ENCODE measurements around the gene SLC25A27. TPM values are rescaled to one million over a fixed set of nuclear protein-coding genes. Genes with fewer than 3 reads are reported as not detected.
A peak's percentile ranks its signal among the peaks of the same experiment; 100 is the strongest.

Gene SLC25A27
- total and polyA plus RNA-seq, 5 donors from 2014 or later, result 0.15 to 0.54 TPM; not detected in 3

- peaks cover 0 to 3% (median 0%) of the 10 kb centered on the region in 4 donors for H3K4me1 Mint-ChIP-seq
- Histone ChIP-seq H3K4me3 (ENCODE audit: low read depth, low read length) (no peak overlapping the region), H3K4me1 (ENCODE audit: control insufficient read depth, insufficient read depth, low read length, poor library complexity, severe bottlenecking) (no peaks in the 10 kb centered on the region), H3K9me3 (ENCODE audit: control insufficient read depth in 2 of 2, low read length in 2 of 2) (no peaks in the 10 kb centered on the region), H3K27ac (ENCODE audit: insufficient read depth, low read length, poor library complexity, severe bottlenecking) (no peak overlapping the region), H3K36me3 (ENCODE audit: control insufficient read depth, insufficient read depth, low read length) (no peaks in the 10 kb centered on the region), H3K27me3 (ENCODE audit: control insufficient read depth, insufficient read depth, low read length) (no peaks in the 10 kb centered on the region)
- no peak overlapping the region for H3K27ac Mint-ChIP-seq
- no peak for ATAC-seq (ENCODE audit: low read depth in 2 of 2)
- peaks cover 0 to 4% (median 0%) of the 10 kb centered on the region in 7 donors for H3K9me3 Mint-ChIP-seq
- no peaks in the 10 kb centered on the region for H3K36me3 Mint-ChIP-seq
- H3K27me3 Mint-ChIP-seq, result no peaks in the 10 kb centered on the region
- peak overlapping the region in 1 of 4 donors; percentile 44 for H3K4me3 Mint-ChIP-seq
- no peak for DNase-seq
Measured at GRCh38 chr6:46720401-46720800, 67.6 kb downstream of the SLC25A27 start.

Other genes starting within 250 kb of the SLC25A27 start
- gene RCAN2, start 161.5 kb upstream of the SLC25A27 start, total RNA-seq, result not detected
- gene RCAN2, start 161.5 kb upstream of the SLC25A27 start, polyA plus RNA-seq, result under 1 TPM in 2 of 4 donors, not detected in 2; 0.08 to 0.14 TPM
- gene CYP39A1, start 157 bp upstream of the SLC25A27 start, total RNA-seq, result not detected
- under 1 TPM in 1 of 4 donors, not detected in 3; 0.33 TPM for gene CYP39A1, start 157 bp upstream of the SLC25A27 start, polyA plus RNA-seq
- not detected for gene TDRD6, start 34.9 kb downstream of the SLC25A27 start, total RNA-seq
- gene TDRD6, start 34.9 kb downstream of the SLC25A27 start, polyA plus RNA-seq, result not detected
- gene PLA2G7, start 82.4 kb downstream of the SLC25A27 start, total RNA-seq, result not detected
- not detected for gene PLA2G7, start 82.4 kb downstream of the SLC25A27 start, polyA plus RNA-seq
- gene ANKRD66, start 94.0 kb downstream of the SLC25A27 start, total RNA-seq, result not detected
- gene ANKRD66, start 94.0 kb downstream of the SLC25A27 start, polyA plus RNA-seq, result not detected
- gene MEP1A, start 140.4 kb downstream of the SLC25A27 start, total RNA-seq, result not detected
- gene MEP1A, start 140.4 kb downstream of the SLC25A27 start, polyA plus RNA-seq, result not detected